ENCODE measurements around the gene SPIB.
"Not testable (repeated sequence)": the region's sequence is repeated elsewhere in the genome, so short reads cannot be mapped to it uniquely, and the experiment has no call there.

Gene SPIB

DNA sequence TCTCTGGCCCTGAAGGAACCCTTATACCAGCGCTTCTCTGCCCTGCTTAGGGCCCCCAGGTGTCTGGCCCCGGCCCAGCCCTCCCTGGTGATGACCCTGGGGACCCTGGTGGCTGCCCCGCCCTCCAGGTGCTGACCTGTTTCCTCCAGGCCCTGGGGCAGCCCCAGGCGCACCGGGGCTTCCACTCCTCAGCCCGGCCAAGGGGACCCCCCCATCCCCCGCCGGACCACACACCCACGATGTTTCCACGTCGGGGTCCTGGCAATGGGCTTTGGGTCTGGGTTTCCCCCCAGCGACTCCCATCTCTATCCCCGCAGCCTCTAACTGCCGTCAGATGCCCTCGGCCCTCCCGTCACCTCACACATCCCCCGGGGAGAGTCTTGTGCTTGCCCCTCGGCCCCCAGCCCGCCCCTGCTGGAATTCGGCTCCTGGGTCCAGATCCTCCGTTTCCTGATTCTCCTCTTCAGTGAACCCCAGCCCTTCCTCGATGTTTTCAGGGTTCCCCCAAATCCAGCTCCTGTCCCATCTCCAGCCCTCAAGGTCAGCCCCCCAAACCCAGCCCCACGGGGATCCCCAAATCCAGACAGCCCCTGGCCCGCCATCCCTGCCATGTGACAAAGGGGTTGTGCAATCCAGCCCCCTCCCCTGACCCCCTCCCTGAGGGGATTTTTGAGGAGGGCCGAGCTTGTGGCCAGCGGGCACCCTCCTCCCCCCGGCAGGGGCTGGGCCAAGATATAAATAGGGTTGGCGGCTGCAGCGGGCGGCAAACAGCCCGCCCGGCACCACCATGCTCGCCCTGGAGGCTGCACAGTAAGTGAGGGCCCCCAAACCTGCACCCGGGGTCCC lies at the start of gene SPIB:
Gene SPIB (plus strand): TSS at position 763 of the 846 bp plus-strand sequence. CDS start 25 bp downstream, at position 788.
- no peak for DNase-seq

DNA sequence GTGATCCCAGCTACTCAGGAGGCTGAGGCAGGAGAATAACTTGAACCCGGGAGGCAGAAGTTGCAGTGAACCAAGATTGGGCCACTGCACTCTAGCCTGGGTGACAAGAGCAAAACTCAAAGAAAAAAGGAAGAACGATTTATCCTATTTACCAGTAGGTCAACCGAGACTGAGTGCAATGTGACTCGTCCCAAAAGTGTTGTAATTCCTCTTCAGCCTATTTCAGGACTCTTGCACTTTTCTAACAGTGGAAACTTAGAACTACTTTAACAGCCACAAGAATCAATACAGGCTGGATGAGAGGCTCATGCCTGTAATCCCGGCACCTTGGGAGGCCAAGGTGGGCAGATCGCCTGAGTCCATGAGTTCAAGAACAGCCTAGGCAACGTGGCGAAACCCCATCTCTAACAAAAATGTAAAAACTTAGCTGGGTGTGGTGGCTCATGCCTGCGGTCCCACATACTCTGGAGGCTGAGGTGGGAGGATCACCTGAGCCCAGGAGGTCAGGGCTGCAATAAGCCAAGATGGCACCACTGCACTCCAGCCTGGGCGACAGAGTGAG lies 46.7 kb upstream of the SPIB start:
- DNase-seq, result no peak

DNA sequence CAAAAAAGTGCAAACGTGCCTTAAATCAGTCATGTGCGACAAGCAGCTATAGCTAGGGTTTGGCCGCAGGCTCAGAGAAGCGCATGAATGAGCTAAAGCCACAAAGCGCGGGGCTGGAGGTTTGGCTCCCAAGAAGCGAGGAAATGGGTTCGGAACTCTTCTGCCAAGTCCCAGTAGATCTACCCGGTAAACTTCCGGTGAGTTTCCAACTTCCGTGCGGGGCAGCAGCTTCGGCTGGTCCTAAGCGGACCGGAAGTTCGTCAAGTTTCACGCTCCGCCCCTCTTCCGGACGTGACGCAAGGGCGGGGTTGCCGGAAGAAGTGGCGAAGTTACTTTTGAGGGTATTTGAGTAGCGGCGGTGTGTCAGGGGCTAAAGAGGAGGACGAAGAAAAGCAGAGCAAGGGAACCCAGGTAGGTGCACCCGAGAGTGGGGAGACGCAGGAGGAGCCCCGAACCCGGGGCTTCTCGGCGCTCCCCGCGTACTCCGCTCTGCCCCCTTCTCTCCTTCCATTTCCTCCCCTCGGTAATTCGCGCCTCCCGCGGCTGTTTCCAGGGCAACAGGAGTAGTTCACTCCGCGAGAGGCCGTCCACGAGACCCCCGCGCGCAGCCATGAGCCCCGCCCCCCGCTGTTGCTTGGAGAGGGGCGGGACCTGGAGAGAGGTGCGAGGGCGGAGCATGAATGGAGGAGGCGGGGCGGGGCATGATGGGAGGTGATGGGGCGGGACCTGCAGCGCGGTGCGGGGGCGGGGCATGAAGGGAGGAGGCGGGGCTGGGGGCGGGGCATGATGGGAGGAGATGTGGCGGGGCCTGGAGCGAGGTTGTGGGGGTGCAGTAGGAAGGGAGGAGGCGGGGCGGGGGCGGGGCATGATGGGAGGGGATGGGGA lies 42.3 kb upstream of the SPIB start, which contains the start of gene NR1H2:
Gene NR1H2 (plus strand): TSS at position 292 of the 885 bp plus-strand sequence. CDS start 1,149 bp downstream, outside the sequence.
- DNase-seq, result peak; percentile 95

DNA sequence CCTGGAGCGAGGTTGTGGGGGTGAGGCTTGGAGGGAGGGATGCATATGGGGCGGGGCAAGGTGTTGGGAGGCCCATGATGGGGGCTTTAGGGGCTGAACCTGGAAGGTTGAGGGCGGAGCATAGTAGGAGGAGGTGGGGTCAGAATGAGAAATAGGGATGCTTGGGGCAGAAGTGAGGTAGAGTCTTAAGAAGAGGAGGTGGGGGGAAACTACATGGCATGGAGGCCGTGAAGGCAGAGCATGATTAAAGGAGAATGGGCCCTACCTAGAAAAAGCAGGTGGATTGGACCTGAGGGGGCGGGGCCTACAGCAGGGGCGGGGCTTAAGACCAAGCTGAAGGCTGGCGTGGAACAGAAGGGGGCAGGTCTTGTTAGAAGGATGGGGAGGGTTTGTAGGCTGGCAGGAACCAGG lies 41.7 kb upstream of the SPIB start:
- DNase-seq, result peak; percentile 43

DNA sequence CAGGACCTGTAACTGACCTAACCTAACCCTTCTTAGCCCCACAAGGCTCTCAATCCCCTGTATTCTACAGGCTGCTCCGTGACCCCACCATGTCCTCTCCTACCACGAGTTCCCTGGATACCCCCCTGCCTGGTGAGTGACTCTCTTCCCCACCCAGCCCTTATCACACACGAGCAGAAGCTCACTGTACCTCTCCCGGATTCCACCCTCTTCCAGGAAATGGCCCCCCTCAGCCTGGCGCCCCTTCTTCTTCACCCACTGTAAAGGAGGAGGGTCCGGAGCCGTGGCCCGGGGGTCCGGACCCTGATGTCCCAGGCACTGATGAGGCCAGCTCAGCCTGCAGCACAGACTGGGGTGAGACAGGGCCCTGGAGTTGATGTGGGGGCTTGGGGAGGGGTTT lies 41.2 kb upstream of the SPIB start:
- DNase-seq, result no peak

DNA sequence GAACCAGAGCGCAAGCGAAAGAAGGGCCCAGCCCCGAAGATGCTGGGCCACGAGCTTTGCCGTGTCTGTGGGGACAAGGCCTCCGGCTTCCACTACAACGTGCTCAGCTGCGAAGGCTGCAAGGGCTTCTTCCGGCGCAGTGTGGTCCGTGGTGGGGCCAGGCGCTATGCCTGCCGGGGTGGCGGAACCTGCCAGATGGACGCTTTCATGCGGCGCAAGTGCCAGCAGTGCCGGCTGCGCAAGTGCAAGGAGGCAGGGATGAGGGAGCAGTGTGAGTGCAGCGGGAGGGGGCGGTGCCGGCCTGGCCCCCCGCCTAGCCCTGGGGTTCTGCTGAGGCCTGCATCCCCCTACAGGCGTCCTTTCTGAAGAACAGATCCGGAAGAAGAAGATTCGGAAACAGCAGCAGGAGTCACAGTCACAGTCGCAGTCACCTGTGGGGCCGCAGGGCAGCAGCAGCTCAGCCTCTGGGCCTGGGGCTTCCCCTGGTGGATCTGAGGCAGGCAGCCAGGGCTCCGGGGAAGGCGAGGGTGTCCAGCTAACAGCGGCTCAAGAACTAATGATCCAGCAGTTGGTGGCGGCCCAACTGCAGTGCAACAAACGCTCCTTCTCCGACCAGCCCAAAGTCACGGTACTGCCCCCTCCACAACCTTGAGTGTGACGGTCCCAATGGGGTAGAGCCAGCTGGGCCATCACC lies 40.4 kb upstream of the SPIB start:
- DNase-seq, result no peak

DNA sequence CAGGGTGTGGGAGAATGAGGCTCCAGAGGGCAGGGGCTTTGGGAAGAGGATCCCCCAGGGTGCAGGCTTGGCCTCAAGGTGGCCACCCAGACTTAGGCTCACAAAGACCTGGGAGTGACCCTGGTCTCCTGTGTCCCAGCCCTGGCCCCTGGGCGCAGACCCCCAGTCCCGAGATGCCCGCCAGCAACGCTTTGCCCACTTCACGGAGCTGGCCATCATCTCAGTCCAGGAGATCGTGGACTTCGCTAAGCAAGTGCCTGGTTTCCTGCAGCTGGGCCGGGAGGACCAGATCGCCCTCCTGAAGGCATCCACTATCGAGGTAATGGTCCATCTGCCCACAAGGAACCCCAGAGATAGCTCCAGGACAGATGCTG lies 39.9 kb upstream of the SPIB start:
- DNase-seq, result no peak

DNA sequence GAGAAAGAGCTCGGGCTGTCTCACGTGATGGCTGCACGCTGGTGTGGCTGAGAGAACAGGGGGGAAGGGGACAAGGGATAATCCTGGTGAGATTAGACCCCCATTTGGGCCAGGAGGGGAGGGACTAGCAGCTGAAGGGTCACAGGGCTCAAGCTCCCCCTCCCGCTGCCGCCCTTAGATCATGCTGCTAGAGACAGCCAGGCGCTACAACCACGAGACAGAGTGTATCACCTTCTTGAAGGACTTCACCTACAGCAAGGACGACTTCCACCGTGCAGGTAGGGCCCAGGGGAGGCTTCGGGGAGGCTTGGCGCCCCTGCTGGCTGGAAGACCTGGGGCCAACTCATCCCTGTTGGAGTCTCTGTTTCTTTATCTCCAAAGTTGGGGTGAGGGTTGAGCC lies 39.1 kb upstream of the SPIB start:
- no peak for DNase-seq

DNA sequence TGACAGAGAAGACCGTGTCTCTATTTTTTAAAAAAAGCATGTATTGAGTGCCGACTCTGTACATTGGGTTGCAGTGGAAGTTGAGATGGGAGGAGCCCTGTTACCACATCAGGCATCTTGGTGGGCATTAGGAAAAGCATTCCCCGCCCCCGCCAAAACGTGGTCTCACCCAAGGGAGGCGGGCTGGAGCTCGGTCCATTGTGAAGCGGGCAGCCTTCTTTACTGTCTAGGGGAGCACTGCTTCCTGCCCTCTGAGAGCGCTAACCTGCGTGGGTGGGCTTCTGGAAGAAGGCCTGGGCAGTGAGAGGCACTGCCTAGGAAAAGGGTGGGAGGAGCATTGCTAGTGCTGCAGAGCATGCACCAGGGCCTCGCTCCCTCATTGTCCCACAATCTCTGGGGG lies 38.6 kb upstream of the SPIB start:
- DNase-seq, result no peak

DNA sequence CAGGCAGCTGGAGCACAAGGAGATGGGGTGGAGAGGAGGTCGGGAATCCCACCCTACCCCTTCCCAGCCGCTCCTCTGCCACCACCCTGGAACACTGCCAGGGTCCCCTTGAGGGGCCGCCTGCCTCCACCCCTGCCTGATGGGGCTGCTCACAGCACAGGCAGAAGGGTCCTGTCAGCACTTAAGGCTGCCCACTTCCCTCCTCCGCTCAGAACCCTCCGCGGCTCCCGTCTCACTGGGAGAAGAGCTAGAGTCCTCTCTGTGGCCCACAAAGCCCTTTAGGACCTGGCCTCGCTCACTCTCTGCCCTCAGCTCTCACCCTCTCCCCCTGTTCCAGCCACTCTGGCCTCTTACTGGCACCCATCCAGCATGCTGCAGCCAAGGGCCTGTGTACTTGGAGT lies 38.0 kb upstream of the SPIB start:
- no peak for DNase-seq

DNA sequence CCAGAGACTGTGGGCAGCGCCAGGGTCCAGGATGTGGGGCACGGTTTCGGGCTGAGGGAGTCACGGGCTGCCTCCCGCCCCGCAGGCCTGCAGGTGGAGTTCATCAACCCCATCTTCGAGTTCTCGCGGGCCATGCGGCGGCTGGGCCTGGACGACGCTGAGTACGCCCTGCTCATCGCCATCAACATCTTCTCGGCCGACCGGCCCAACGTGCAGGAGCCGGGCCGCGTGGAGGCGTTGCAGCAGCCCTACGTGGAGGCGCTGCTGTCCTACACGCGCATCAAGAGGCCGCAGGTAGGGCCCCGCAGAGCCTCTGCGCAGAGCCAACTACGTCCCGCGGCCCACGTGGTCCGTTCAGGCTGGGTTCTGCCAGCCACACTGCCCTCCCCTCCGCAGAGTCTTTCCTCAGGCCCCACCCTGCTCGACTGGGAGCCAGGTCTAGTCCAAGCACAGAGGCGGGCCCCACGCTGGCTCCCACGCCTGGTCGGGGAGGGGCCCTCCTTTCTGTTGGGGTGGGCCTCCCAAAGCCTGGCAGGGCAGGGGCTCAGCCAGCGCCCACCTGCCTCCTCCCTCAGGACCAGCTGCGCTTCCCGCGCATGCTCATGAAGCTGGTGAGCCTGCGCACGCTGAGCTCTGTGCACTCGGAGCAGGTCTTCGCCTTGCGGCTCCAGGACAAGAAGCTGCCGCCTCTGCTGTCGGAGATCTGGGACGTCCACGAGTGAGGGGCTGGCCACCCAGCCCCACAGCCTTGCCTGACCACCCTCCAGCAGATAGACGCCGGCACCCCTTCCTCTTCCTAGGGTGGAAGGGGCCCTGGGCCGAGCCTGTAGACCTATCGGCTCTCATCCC lies 36.6 kb upstream of the SPIB start:
- DNase-seq, result no peak

DNA sequence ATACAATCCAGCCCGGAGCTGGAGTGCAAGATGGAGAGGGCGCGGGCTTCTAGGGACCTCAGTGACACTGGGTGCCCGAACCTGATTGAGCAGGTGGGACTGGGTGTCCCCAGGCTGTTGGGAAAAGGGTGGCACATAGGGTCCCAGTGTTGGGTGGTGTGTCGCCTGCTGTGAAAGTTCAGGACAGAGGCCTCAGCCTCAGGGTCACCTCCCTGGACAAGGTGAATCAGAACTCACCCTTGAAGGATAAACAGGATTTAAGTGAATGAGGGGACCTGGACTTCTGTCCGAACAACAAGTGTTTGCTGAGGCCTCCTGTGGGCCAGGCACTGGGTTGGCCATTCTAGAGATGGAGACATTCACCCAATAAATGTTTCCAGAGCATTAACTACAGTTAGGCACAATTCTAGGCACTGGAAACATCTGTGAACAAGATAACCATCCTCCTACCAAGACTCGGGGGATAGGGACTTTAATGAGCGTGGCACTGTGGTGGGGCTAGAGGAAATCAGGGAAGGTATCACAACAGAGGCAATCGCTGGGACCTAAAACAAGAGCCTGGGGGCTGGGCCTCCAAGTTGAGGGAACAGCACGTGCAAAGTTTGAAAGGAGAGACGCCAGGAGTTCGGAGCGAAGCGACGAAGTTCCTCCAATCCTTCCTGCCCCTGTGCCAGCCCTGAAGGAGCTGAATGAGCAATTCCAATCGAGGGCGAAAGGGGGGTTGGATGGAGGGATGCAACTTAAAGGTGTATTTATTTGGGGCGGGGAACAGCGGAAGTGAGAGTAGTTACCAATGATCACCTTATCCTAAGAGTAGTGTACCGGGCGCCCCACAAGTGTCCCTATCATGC lies 35.5 kb upstream of the SPIB start:
- DNase-seq, result no peak

DNA sequence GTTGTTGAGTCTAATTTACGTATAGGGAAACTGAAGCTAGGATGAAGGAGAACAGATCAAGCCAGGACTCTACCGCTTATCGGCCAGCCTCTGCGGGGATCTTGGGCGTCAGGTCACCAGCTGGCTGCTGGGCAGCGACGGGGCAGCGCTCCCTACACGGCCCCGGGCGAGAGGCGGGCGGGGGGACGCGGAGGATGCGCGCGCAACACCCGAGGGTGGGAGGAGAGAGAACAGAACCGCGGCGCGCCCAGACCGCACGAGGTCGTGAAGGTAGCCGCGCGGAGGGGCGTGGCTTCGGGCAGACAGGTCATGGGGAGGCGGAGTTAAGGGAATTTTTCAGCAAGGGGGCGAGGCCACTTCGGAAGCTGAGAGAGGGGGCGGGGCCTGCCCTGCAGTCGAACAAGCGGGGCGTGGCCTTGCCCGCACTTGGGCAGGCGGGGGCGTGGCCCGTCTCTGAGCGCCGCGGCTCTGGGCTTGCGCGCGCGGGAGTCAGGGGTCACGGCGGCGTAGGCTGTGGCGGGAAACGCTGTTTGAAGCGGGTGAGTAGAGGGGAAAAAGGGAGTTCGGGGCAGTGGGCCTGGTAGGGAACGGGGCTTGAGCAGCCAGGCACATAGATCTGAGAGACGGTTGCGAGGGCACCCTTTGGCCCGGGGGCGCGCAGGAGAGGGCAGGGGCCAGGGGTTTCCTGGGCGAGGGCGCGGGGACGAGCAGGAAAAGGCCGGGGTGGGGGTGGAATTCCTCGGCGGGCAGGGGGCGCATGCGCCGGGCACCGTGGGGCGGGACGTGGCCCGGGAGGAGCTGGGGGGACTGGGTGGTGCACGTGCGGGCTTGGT lies 34.7 kb upstream of the SPIB start, which contains the start of gene POLD1:
Gene POLD1 (plus strand): TSS at position 496 of the 833 bp plus-strand sequence. CDS start 14,505 bp downstream, outside the sequence.
- peak; percentile 88 for DNase-seq

DNA sequence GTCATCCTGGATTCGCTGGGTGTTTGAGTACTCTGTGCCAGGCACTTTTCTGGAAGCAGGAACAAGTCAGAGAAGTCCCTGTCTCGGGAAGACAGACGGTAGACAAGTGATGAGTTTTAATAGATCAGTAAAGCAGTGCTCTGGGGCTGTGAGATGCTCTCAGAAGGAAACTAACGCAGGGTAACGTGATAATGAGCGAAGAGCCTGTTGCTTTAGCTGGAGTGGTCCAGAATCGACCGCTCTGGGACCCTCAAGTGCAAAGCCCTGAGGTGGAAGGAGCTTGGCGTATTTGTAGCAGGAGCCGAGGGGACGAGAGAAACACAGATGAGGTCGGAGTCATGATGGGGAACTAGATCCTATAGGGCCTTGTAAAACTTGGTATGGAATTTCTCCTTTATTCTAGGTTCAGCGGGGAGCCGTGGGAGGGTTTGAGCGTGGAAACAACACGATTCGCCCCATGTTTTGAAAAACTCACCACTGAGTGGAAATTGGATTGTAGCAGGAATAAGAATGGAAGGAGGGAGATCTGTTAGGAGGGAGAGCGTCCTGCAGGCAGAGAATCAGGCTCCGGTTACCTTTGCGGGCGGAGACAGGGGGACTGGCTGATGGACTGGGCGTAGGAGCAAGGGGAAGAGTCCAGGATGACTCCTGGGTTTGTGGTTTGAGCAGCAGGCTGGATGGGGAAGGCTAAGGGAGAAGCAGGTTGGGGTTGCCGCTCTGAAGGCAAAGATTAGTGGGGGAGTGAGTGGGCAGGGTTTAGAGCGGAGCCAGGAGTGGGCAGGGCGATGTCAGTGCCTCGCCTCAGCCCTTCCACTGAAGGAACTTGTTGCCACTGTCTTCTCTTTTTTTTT lies 33.8 kb upstream of the SPIB start:
- DNase-seq, result peak; percentile 69

DNA sequence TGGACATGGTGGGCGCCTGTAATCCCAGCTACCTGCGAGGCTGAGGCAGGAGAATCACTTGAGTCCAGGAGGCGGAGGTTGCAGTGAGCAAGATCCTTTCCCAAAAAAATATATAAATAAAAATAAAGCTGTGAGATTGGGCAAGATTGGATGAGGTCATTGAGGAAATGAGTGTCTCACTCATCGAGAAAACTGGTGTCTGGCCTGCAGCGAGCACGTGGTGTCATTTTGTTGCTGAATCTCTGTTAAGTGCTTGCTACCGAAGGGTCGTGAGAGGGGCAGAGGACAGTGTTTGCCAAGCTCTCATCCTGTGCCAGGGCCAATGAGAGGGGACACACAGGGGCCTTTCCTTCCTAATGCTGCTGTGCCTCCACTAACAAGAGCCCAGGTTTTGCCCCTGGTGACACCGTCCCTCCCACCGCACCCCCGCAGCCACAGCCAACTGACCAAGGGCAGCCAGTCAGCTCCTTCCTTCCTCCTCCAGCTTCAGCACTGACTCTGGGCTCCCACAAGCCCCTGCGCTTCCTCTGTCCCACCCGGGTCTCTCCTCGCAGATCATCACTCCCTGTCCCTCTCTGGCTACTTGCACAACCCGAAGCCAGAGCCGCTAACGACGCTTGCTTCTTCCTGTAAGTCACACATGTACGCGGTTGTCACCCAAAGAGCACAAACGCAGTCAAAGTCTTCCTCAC lies 31.4 kb upstream of the SPIB start:
- DNase-seq, result no peak

DNA sequence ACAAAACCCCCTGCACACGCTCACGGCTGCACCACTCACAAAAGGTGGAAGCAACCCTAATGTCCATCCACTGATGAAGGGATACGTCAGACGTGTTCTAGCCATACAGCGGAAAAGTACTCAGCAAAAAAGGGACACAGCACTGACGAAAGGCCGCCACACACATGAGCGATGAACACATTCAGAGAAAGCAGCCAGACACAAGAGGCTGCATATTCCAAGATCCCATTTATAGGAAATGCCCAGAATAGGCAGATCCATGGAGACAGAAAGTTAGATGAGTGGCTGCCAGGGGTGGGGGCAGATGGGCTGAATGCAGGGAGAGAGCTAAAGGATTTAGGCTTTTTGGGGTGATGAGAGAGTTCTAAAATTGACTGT lies 30.9 kb upstream of the SPIB start:
- DNase-seq, result no peak

DNA sequence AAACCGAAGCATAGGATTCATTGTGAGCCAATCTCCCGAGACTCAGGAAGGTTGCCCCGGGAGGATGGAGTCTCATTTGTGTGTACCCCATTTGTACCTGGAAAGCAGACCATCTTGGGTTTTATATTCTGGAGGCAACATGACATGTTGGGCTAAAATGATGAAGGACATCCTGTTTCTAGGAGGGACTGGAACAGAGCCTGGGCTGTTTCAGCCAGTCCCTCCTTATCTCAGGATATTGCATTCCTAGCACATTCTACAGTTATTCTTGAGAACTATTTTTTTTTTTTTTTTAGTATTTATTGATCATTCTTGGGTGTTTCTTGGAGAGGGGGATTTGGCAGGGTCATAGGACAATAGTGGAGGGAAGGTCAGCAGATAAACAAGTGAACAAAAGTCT lies 28.4 kb upstream of the SPIB start:
- DNase-seq, result not testable (repeated sequence)

DNA sequence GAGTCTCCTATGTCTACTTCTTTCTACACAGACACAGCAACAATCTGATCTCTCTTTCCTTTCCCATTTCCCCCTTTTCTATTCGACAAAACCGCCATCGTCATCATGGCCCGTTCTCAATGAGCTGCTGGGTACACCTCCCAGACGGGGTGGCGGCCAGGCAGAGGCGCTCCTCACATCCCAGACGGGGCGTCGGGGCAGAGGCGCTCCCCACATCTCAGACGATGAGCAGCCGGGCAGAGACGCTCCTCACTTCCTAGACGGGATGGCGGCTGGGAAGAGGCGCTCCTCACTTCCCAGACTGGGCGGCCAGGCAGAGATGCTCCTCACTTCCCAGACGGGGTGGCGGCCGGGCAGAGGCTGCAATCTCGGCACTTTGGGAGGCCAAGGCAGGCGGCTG lies 27.8 kb upstream of the SPIB start:
- DNase-seq, result not testable (repeated sequence)
